BJ (cell line): Measurements from ENCODE around the gene DIO1. TPM values are rescaled to one million over a fixed set of nuclear protein-coding genes. Genes with fewer than 3 reads are reported as not detected.
A peak's percentile ranks its signal among the peaks of the same experiment; 100 is the strongest.

Source experiments
- CTCF ChIA-PET: fragments of 350-600 bp; formaldehyde crosslinking; extraction: SDS; loops from one replicate; lab custom pipeline; 2021; ENCODE audit warnings: antibody characterized with exemption, inconsistent platforms; lab: Yijun Ruan, JAX
- POLR2A ChIA-PET: fragments of 300-600 bp; sonication (Branson Sonifier 250); formaldehyde crosslinking; extraction: SDS; loops from one replicate; lab custom pipeline; 2021; ENCODE audit warnings: antibody characterized with exemption; lab: Charles Lee
- DNase-seq: peaks from one replicate; pipeline ENCODE4 v3.0.0-alpha.2; 2011; ENCODE audit warnings: low read depth
- H3K27me3 ChIP-seq: 2 replicates; pipeline ENCODE4 v1.6.0; 2011; ENCODE audit warnings: low read length; ENCODE audit not compliant: control insufficient read depth, insufficient read depth
- H3K36me3 ChIP-seq: 2 replicates; pipeline ENCODE4 v1.5.1; 2011; ENCODE audit warnings: low read length; ENCODE audit not compliant: control insufficient read depth, insufficient read depth
- H3K4me3 ChIP-seq: 2 replicates; pipeline ENCODE4 v1.5.1; 2011; ENCODE audit warnings: low read depth, mild to moderate bottlenecking, control low read depth, low read length
- CTCF ChIP-seq: IDR thresholded peaks from 2 replicates; pipeline ENCODE4 v1.5.1; 2011; ENCODE audit warnings: low read depth, mild to moderate bottlenecking, control low read depth, inconsistent platforms, low read length, moderate library complexity; ENCODE audit not compliant: insufficient read depth
- polyA plus RNA-seq: library from polyadenylated mRNA; depleted of rRNA; stranded (reverse); fragments of >200 nt; gene quantifications from 2 replicates; pipeline ENCODE4 v1.2.3, GENCODE V29; 2011

The DIO1 gene
- polyA plus RNA-seq, 1 experiment, result not detected

DNA sequence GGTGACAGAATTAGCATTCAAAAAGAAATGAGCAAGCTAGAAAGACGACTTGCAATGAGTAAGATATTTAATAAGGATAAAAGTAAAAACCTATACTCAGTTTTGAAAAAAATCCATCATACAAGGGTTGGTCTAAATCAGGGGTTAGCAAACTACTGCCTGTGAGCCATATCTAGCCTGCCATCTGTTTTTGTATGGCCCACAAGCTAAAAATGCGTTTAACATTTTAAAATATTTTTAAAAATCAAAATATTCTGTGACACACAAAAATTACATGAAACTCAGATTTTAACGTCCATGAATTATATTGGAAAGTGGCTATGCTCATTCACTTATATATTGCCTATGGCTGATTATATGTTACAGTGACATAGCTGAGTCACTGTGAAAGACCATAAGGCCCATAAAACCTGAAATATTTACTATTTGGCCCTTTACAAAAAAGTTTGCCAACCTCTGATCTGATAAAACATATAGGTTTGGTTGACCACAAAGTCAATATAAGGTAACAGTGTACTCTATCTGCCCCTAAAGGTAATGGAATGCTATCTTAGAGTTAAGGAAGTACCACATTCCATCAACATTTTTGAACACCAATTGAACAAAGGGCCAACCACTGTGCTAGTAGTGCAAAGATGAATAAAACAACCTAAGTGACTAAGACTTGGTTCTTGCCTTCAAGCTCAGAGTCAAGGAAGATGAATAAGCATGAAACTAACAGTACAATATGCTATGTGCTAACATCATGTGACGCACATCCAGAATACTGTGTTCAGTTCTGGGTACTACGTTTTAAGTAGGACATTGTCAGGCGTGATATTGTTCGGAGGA lies 48.4 kb downstream of the DIO1 start:
- no peaks in the 10 kb centered on the region for H3K27me3 ChIP-seq
- ChIA-PET POLR2A (no interaction called here), CTCF (interaction anchor here (1.0 to 1.5 kb wide), 3 partner anchors 18 to 64 kb away, joined by 4 read pairs; no protein-coding TSS in a partner anchor)
- no peak for DNase-seq
- H3K4me3 ChIP-seq, result no peak overlapping the region
- H3K36me3 ChIP-seq, result no peaks in the 10 kb centered on the region; the same call in 1 of the 2 replicates
- TF ChIP-seq CTCF, result no peak

DNA sequence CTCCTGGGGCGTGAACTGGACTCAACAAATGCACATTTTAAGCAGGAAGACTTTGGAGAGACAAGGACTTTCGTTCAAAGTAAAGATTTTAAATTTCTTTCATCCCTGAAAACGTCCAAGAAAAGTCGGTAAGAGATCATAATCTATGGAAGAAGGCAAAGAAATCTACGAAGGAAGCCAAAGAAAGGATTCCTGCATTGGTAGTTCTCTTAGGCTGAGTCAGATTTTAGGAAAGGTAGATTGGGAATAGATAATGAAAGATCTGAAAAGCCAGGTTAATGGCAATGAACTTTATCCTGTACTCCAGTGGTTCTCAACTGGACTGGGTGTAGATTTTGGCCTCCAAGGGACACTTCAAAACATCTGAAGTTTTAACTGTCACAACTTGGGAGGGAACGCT lies 49.1 kb downstream of the DIO1 start:
- no peak for DNase-seq
- POLR2A ChIA-PET, result no interaction called here
- CTCF ChIA-PET, result interaction anchor here (0.6 kb wide), 1 partner anchor 58 kb away, joined by 3 read pairs; no protein-coding TSS in a partner anchor
- no peak for TF ChIP-seq CTCF
- Histone ChIP-seq H3K36me3 (no peaks in the 10 kb centered on the region; the same call in 1 of the 2 replicates), H3K27me3 (no peaks in the 10 kb centered on the region), H3K4me3 (no peak overlapping the region)

DNA sequence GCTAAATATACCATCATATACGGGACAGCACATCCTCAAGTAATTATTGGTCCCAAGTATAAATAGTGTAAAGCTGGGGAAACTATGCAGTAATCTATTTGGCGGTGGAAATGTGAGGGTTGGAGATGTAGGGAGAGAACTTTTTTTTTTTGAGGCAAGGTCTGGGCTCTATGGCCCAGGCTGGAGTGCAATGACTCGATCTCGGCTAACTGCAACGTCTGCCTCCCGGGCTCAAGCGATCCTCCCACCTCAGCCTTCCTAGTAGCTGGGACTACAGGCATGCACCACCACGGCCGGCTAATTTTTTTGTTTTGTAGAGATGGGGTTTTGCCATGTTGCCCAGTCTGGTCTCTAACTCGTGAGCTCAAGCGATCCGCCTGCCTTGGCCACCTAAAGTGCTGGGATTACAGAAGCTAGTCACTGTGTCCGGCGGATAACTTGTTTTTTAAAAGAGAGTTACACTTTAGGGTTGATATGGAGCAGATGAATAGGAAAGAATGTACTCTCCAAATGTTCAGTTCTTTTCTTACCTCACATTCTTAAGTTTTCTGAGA lies 49.6 kb downstream of the DIO1 start:
- no peak for TF ChIP-seq CTCF
- H3K4me3 ChIP-seq, result no peak overlapping the region
- CTCF ChIA-PET, result interaction anchor here (0.6 kb wide), 1 partner anchor 58 kb away, joined by 3 read pairs; no protein-coding TSS in a partner anchor
- DNase-seq, result no peak
- H3K36me3 ChIP-seq, result no peaks in the 10 kb centered on the region; the same call in 1 of the 2 replicates
- POLR2A ChIA-PET, result no interaction called here
- no peaks in the 10 kb centered on the region for H3K27me3 ChIP-seq

- Histone ChIP-seq H3K36me3 (no peaks in the 10 kb centered on the region; the same call in 1 of the 2 replicates), H3K27me3 (no peaks in the 10 kb centered on the region), H3K4me3 (peak overlapping the region; percentile 98)
- ChIA-PET CTCF (interaction anchor here (0.9 to 1.0 kb wide), 4 partner anchors 10 to 66 kb away, joined by 3 to 4 read pairs (median 4); no protein-coding TSS in a partner anchor), POLR2A (interaction anchor here (1.0 to 1.4 kb wide), 2 partner anchors 42 to 48 kb away, joined by 3 to 4 read pairs; no protein-coding TSS in a partner anchor)
- TF ChIP-seq CTCF, result no peak
- no peak for DNase-seq
Measured at GRCh38 chr1:53944469-53945182, 50.6 kb downstream of the DIO1 start.
